Daoy (cell line): ENCODE results near the gene RPS16. TPM values are rescaled to one million over a fixed set of nuclear protein-coding genes. Genes with fewer than 3 reads are reported as not detected.

Experiments used
- DNase-seq: peaks from one replicate; pipeline ENCODE4 v3.0.0-alpha.2; 2015; ENCODE audit warnings: low read depth
- total RNA-seq: library from RNA; depleted of rRNA; stranded (reverse); fragments of >200 nt; shearing (Covaris generic); gene quantifications from 2 replicates; pipeline ENCODE4 v1.2.3, GENCODE V29; 2014; rRNA removed

The RPS16 gene
- total RNA-seq, 1 experiment from 2014 or later = 71.8 TPM

DNA sequence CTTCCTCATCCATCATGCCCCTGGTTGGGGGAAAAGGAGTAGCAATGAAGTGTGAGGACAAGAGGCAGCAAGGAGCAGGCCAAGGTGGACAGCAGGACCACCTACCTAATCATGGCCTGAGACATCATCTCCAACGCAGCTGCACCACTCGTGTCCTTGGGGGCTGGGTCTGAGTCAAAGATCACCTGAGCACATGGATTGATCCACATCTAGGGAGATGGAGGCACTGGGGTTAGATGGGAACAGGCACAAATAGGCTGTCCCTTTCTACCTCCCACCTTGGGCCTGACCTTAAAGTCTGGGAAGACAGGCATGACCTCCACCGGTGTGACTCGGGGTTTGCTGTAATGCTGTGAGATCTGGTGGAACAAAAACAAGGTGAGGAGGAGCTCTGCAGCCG, 47.1 kb downstream of the RPS16 start:
- no peak for DNase-seq

GRCh38 chr19:39386557-39386956, 49.2 kb downstream of the RPS16 start:
- no peak for DNase-seq

GRCh38 chr19:39385629-39386411, 49.9 kb downstream of the RPS16 start:
- DNase-seq = no peak

- no peak for DNase-seq
These were observed 50.7 kb downstream of the RPS16 start for GRCh38 chr19:39384839-39385568.

Other genes starting within 250 kb of the RPS16 start
- 0.40 TPM in 1 of 2 replicates, not detected in the other for gene NCCRP1, start 239.0 kb downstream of the RPS16 start, total RNA-seq
- not detected in 2 replicates for gene SYCN, start 231.7 kb downstream of the RPS16 start, total RNA-seq
- not detected in 2 replicates for gene IFNL3, start 190.9 kb downstream of the RPS16 start, total RNA-seq
- gene IFNL4, start 187.1 kb downstream of the RPS16 start, total RNA-seq = not detected in 2 replicates
- gene IFNL2, start 167.6 kb downstream of the RPS16 start, total RNA-seq = not detected in 2 replicates
- gene IFNL1, start 139.5 kb downstream of the RPS16 start, total RNA-seq = not detected in 2 replicates
- 0.65 and 0.74 TPM in 2 replicates for gene LRFN1, start 115.1 kb downstream of the RPS16 start, total RNA-seq
- gene GMFG, start 99.9 kb downstream of the RPS16 start, total RNA-seq = 0.23 and 0.83 TPM in 2 replicates
- 55.0 and 57.4 TPM in 2 replicates for gene SAMD4B, start 93.5 kb downstream of the RPS16 start, total RNA-seq
- 43.2 and 56.7 TPM in 2 replicates for gene PAF1, start 44.8 kb downstream of the RPS16 start, total RNA-seq
- 20.7 and 41.1 TPM in 2 replicates for gene MED29, start 44.6 kb downstream of the RPS16 start, total RNA-seq
- gene ZFP36, start 29.1 kb downstream of the RPS16 start, total RNA-seq = 0.21 and 2.1 TPM in 2 replicates
- gene PLEKHG2, start 23.3 kb downstream of the RPS16 start, total RNA-seq = 3.0 and 6.9 TPM in 2 replicates
- gene SUPT5H, start 9.6 kb upstream of the RPS16 start, total RNA-seq = 78.7 and 140 TPM in 2 replicates
- gene TIMM50, start 44.9 kb upstream of the RPS16 start, total RNA-seq = 108 and 116 TPM in 2 replicates
- 3.6 and 5.0 TPM in 2 replicates for gene DLL3, start 63.0 kb upstream of the RPS16 start, total RNA-seq
- 0.57 and 6.3 TPM in 2 replicates for gene SELENOV, start 79.2 kb upstream of the RPS16 start, total RNA-seq
- 5.7 and 5.8 TPM in 2 replicates for gene EID2B, start 96.9 kb upstream of the RPS16 start, total RNA-seq
- gene EID2, start 104.2 kb upstream of the RPS16 start, total RNA-seq = 13.0 and 16.1 TPM in 2 replicates
- not detected in 2 replicates for gene LGALS13, start 166.6 kb upstream of the RPS16 start, total RNA-seq
- gene LGALS16, start 220.0 kb upstream of the RPS16 start, total RNA-seq = not detected in 2 replicates